T-helper 2 cell (primary cell): ENCODE measurements around the gene TM9SF1.

ENCODE experiments used
- DNase-seq, 5 experiments: peaks; one replicate each; pipeline versions ENCODE4 v3.0.0 to v3.0.0-alpha.2; 2012 to 2022

Gene TM9SF1

DNA sequence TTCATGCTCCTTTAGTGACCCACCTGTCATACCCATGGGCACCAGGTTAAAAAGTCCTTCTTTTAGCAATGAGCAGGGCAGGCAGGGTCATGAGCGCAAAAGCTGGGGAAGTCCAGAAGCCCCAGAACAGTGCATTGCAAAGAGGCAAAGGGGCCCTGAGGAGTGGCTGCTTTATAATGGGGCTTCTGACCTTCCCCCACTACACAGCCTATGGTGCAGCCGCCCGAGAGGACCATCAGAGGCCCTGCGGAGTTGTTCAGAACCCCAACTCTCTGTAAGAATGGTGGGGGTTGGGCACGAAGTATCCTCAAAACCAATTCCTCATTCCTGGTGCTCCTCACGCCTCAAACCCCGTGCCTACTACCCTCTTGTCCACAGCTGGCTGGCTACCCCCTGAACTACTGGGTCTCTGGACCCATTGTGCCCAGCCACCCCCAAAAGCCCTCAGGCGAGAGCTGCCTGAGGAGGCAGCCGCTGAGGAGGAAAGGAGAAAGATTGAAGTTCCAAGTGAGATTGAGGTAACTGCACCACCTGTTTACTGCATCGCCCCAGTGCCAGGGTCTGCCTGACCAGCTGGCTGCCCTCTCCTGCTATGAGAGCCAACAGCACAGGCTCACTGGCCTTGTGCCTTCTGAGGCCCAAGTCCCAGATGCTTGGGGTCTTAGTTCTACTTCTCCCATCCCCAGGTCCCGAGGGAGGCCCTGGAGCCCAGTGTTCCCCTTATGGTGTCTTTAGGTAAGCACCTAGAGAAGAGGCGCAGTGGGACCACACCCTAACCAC is 16.7 kb downstream of the TM9SF1 start:
- DNase-seq, result no peak

DNA sequence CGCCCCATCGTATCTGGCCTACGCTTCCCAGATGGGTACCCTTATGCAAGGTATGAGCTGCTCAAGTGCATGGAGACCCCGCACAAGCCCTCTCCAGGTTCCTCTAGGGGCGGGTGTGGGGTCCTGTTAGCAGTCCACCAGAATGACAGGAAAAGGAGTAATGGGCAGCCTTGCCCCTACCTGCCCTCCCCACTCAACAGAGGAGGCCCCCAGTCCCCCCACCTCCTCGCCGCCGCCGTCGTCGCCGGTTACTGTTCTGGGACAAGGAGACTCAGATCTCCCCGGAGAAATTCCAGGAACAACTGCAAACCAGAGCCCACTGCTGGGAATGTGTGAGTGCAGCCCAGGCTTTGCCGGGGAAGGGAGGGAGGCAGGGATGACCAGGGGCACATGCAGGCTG is 17.4 kb downstream of the TM9SF1 start:
- DNase-seq, result no peak

DNA sequence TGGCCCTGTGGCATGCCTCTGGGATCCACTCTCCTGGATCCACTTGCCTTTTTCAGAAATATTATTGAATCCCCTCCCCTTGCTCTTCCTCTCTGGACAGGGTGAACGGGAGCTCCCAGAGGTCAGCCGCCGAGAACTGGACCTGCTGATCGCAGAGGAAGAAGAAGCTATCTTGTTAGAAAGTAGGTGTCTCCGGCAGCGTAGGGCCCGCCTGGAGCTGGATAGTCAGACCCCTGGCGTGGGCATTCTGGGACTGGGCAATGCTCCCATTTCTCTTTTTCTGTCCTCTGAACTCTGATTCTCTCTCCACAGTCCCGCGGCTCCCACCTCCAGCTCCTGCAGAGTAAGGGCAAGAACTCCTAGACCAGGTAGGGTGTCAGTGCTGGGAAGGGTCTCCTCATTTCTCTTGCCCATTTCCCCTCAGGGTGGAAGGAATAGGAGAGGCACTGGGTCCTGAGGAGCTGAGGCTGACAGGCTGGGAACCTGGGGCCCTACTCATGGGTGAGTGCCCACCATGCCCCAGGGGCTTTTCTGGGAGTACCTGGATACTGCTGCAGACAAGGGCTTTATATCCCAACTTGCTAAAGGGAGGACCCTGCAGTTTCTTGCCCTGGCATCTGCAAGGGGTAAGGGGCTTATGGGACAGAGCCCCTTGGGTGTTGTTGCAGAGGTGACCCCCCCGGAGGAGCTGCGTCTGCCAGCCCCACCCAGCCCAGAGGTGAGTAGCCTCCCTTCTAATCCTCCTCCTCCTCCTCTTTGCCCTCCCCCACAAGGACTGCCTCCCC is 18.0 kb downstream of the TM9SF1 start:
- DNase-seq, result no peak

DNA sequence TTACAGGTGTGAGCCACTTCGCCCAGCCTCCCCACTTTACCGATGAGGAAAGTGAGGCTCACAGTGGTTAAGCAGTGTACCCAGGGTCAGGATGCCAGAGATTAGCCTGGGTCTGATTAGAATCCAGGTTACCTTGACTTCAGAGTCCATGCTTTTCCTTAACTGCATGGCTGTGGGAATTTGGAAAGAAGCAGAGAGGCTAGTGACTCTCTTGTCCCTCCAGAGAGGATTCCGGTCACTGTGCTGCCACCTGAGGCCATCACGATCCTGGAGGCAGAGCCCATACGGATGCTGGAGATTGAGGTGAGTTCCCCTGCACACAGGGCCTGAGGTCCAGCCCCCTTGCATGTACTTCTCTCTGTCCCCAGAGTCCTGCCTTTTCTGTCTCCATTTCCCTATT is 18.6 kb downstream of the TM9SF1 start:
- no peak for DNase-seq

DNA sequence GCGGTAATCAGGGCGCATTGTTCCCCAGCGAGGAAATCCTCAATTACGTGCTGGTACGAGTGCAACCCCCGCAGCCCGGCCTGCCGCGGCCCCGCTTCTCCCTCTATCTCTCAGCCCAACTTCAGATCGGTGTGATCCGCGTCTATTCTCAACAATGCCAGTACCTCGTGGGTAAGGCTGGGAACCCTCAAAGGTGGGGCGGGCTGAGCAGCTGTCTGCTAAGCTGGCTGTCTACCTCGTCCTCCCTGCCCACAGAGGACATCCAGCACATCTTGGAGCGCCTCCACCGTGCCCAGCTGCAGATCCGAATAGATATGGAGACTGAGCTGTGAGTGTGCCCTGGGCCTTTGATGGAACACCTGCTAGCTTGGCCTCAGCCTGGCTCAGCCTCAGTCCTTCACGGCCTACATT is 22.4 kb downstream of the TM9SF1 start:
- no peak for DNase-seq

DNA sequence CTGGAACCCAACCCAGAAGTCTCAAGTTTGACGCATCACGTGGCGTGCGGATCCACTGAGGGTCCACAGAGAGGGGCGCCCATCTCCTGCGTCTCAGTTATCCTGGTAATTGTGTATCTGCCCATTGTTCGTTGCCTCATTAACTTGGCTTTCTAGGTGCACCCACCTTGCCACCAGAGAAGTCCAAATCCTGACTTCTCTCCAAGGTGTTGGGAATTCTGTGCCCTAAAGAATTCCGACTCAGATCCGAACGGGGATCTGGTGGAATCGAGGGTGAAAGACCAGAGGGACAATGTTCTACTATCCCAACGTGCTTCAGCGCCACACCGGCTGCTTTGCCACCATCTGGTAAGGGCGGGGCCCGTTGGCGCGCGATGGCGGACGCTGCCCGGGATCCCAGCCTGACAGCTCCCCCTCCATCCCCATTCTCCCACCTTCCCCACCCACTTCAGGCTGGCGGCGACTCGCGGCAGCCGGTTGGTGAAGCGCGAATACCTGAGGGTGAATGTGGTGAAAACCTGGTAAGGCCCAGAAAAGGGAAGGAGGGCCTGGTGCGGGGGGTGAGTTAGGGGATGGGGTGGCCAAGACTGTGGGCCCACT is 22.9 kb downstream of the TM9SF1 start:
- DNase-seq, result no peak

DNA sequence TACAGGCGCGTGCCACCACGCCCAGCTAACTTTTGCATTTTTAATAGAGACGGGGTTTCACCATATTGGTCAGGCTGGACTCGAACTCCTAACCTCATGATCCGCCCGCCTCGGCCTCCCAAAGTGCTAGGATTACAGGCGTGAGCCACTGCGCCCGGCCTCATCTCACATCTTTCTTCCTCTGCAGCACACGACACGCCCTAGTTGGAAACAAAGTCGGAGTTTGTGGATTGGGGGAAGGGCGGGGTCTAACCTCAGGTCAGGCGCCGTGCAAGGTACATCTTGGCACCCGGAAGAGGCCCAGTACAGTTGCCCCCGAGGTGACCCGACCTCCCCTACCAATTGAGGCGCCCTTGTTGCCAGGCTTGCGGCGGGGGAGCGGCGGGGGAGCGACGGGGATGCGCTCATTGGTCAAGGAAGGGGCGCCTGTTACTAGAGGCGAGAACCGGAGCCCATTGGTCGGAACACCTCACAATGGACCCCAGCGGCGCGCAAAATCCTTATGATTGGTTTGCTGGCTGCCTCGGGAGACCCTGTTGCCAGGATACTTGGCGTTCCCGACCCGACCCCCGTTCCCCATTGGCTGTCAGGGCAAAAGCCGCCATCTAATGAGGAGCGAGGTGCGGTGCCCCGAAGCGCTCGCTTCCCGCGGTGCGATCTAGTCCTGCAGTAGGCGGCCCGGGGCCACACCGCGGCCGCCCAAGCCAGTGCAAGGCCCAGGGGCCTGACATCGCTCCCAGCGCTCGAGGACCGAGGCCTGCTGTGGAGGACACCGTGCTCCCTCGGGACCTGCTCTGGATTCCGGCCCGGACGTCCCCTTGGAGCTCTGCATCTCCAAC is 23.6 kb downstream of the TM9SF1 start, which contains the start of gene REC8:
Gene REC8, plus strand, starts transcription at position 659 of the 839 bp plus-strand sequence. CDS start 473 bp downstream, outside the sequence.
- peak; percentile 41 to 81 (median 67) for DNase-seq

DNA sequence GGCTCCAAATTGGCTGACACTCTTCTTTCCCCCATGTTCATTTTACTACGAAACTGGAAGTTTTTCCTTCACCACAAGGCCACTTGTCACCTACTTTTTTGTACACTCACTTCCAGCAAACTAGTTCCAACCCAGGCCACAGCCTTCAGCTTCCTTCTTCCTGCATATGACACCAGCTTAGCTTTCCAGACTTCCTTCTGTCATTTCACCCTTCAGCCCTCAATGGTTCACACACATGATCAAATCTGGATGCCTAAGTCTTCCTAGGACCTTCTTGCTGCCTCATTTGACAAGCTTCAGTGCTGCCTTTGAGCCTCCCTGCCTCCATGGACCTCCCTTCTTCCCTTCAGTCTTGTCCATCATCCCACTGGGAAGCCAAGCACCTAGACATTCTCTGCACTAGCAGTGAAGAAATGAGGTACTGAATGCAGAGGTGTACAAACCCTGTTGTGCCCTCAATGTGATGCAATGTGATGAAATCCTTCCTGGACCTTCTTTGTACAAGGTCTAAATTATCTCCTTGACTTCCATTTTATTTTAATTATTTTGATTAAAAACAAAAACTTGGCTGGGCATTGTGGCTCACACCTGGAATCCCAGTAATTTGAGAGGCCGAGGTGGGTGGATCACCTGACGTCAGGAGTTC is 27.6 kb downstream of the TM9SF1 start:
- no peak for DNase-seq

DNA sequence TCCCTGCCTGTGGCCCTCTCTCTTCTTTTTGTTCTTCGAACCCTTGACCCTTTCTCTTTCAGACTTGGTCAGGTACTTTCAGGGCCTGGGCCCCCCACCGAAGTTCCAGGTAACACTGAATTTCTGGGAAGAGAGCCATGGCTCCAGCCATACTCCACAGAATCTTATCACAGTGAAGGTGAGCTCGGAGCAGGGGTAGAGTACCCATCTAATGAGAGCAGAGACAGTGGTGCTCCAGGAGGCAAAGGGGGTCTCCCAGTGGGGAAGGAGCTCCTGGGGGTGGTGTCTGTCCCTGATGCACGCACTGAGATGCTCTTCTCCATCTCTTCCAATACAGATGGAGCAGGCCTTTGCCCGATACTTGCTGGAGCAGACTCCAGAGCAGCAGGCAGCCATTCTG is 29.5 kb downstream of the TM9SF1 start:
- DNase-seq, result no peak

DNA sequence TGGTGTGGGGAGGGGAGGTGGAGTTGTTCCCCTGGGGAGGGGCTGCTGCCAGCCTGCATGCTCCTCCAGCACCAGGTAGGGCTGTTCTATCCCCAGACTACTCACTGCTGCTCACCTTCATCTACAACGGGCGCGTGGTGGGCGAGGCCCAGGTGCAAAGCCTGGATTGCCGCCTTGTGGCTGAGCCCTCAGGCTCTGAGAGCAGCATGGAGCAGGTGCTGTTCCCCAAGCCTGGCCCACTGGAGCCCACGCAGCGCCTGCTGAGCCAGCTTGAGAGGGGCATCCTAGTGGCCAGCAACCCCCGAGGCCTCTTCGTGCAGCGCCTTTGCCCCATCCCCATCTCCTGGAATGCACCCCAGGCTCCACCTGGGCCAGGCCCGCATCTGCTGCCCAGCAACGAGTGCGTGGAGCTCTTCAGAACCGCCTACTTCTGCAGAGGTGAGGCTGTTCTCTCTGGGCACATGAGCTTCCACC is 30.7 kb downstream of the TM9SF1 start:
- no peak for DNase-seq

DNA sequence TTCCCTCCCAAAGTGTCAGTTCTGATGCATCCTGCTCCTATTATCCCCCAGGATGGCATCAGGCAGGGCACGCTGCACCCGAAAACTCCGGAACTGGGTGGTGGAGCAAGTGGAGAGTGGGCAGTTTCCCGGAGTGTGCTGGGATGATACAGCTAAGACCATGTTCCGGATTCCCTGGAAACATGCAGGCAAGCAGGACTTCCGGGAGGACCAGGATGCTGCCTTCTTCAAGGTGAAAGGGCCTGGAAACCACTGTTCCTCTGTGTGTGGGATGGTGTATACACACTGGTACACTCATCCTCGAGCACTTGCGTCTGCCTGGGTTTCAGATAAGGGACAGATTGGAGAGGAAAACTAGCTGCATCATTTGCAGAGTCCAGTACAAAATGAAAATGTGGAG is 33.1 kb downstream of the TM9SF1 start:
- peak in 1 of 5 experiments; percentile 37 for DNase-seq

DNA sequence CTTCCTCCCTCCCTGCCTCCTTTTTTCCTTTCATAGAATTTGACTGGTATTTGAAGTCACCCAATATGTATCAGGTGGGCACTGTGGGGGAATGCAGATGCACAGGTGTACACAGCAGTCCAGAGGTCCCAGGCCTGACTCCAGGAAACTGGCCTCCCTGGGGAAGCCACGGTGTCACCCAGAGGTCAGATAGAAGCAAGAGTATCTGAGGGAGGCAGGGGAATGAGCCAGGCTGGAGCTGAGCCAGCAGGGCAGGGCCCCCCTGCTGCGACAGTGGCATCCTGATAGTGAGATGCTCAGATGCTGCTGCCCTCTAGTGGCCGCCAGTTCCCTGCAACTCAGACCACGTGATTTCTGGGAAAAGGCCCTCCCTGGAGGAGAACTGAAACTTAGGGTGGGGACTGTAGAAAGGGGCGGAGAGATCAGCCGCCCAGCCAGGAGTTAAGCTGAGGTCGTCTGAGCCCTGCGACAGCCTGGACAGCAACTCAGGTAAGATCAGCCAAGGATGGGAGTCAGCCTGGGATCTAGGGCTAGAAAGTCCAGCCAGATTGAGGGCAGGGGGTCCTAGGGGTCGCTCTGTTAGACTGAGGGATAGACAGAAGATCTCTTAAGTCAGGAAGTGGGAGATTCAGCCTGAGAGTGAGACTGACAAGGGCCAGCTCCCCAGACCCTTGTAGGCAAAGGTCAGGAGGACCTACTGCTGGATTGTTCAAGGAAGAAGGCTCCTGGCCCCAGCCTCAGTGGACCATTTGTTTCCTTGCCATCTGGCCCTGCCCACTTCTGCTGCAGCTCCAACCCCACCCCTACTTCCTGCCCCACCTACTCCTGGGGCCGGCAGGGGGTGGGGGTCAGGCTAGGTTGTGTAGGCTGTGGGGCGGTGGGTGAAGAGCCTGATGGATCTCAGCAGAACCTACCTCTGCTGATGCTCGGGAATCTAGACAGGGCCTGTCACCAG is 34.1 kb downstream of the TM9SF1 start, which contains the start of gene IRF9:
Gene IRF9, plus strand, starts transcription at position 416 of the 955 bp plus-strand sequence. CDS start 880 bp downstream, outside the sequence.
- peak; percentile 90 to 98 (median 93) for DNase-seq

DNA sequence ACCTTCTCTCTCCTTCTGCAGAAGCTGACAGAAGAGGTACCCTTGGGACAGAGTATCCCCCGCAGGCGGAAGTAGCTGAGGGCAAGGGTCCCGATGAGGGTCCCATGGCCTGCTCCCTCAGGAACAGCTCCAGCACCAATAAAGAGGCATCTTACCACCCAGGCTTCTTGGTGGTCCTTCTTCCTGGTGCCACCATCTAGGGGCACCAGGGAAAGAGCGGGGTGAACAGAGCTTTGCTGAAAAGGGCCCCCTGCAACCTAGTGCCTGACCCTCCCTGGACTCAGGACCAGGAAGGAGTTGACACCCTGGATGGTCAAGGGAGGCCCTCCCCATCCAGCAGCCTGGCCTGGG is 34.8 kb downstream of the TM9SF1 start:
- DNase-seq, result no peak

DNA sequence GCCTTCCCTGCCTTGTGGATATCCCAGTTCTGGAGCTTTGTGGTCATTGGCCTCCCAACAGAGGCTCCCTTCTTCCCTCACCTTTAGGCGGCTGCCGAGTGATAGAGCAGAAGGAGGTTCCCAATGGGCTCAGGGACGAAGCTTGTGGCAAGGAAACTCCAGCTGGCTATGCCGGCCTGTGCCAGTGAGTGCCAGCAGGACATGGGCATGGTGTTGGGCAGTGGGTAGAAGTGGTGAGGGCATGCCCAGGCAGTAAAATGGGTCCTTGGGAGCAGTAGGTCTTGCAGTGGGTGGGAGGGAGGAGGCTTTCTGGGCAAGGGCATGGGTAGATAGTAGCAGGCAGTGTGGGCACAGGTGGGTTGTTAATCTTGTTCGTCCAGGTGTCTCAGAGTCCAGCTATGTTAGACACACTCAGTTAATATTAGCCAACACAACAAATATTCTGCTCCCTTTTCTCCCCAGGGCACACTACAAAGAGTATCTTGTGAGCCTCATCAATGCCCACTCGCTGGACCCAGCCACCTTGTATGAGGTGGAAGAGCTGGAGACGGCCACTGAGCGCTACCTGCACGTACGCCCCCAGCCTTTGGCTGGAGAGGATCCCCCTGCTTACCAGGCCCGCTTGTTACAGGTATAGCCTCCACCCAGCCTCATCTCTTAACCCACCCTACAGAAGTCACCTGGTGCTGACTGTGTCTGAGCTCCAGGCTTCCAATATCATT is 35.3 kb downstream of the TM9SF1 start:
- no peak for DNase-seq

DNA sequence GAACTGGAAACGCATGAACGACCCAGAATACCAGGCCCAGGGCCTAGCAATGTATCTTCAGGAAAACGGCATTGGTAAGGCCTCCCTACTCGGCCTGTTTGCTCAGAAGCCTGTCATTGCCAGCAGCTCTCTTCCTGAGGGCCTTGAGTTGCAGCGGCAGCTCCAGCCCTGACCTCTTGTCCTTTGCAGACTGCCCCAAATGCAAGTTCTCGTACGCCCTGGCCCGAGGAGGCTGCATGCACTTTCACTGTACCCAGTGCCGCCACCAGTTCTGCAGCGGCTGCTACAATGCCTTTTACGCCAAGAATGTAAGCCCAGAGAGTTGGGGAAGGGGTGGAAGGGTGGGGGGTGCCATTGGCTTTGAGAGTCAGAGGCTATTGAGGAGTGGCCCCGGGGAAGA is 37.9 kb downstream of the TM9SF1 start:
- DNase-seq, result no peak

DNA sequence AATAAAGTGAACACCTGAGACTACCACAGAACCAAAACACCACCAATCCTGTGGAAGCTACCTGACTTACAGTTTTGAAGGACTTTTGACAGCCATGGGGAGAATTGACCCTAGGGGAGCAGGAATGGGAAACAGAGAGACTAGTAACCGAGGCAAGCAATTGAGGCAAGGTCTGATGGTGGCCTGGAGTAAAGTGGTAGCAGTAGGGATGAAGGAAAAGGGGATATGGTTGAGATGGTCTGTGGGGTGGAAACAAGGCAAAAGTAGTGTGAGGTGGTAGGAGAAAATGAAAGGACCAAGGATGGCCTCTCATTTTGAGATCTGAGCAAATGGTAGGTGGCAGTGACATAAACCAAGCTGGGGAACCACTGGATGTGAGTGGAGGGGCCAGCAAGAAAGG is 38.4 kb downstream of the TM9SF1 start:
- no peak for DNase-seq

DNA sequence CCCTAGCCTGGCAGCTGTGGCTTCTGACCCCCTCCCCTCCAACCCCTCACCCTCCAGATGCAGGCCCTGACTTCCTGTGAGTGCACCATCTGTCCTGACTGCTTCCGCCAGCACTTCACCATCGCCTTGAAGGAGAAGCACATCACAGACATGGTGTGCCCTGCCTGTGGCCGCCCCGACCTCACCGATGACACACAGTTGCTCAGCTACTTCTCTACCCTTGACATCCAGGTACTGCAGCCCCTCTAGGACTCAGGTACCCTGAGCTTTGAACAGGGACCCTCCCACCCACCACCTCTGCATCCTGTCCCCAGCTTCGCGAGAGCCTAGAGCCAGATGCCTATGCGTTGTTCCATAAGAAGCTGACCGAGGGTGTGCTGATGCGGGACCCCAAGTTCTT is 40.1 kb downstream of the TM9SF1 start:
- no peak for DNase-seq

DNA sequence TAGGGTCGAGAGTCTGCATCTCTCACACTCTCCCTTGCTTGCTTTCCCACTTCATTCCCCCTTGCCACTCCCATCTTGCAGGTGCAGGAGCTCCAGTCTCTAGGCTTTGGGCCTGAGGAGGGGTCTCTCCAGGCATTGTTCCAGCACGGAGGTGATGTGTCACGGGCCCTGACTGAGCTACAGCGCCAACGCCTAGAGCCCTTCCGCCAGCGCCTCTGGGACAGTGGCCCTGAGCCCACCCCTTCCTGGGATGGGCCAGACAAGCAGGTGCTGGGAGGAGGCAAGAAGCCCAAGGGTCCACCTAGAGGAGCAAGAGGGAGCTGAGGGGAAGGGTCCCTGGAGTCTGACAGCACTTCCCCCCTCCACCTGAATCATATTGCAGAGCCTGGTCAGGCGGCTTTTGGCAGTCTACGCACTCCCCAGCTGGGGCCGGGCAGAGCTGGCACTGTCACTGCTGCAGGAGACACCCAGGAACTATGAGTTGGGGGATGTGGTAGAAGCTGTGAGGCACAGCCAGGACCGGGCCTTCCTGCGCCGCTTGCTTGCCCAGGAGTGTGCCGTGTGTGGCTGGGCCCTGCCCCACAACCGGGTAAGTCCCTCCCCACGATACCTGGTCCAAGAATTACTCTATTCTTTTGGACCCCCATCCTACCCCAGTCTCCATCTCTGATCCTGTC is 43.7 kb downstream of the TM9SF1 start:
- DNase-seq, result no peak

DNA sequence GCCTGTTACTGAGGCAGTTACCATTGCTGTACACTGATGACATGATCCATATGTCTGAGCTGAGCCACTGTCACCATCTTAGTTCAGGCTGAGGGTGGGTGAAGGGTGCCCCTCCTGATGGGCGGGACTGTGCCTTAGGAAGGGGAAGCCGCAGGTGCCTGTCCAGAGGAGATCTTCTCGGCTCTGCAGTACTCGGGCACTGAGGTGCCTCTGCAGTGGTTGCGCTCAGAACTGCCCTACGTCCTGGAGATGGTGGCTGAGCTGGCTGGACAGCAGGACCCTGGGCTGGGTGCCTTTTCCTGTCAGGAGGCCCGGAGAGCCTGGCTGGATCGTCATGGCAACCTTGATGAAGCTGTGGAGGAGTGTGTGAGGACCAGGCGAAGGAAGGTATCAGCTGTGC is 44.2 kb downstream of the TM9SF1 start:
- DNase-seq, result no peak
